ENCODE measurements around the gene DSTYK.

The DSTYK gene

GRCh38 chr1:205256951-205257625 is 45.6 kb upstream of the DSTYK start:
- no peak overlapping the region for H3K4me3 ChIP-seq (ENCODE audit: low read depth, low read length)
- no peak for TF ChIP-seq CTCF (IDR thresholded peaks at IDR 0.05; ENCODE audit: low read depth, low read length)

GRCh38 chr1:205255941-205256780 is 44.7 kb upstream of the DSTYK start:
- H3K4me3 ChIP-seq (ENCODE audit: low read depth, low read length), result no peak overlapping the region
- TF ChIP-seq CTCF (IDR thresholded peaks at IDR 0.05; ENCODE audit: low read depth, low read length), result peak; percentile 94

GRCh38 chr1:205251576-205251975 is 40.1 kb upstream of the DSTYK start:
- no peak overlapping the region for H3K4me3 ChIP-seq (ENCODE audit: low read depth, low read length)
- no peak for TF ChIP-seq CTCF (IDR thresholded peaks at IDR 0.05; ENCODE audit: low read depth, low read length)

- H3K4me3 ChIP-seq (ENCODE audit: low read depth, low read length), result no peak overlapping the region
- TF ChIP-seq CTCF (IDR thresholded peaks at IDR 0.05; ENCODE audit: low read depth, low read length), result no peak
These were observed 39.2 kb upstream of the DSTYK start for GRCh38 chr1:205250699-205251098.

- H3K4me3 ChIP-seq (ENCODE audit: low read depth, low read length), result no peak overlapping the region
- TF ChIP-seq CTCF (IDR thresholded peaks at IDR 0.05; ENCODE audit: low read depth, low read length), result no peak
These were observed 38.1 kb upstream of the DSTYK start for GRCh38 chr1:205249651-205250050.

GRCh38 chr1:205248793-205249601 is 37.5 kb upstream of the DSTYK start:
- H3K4me3 ChIP-seq (ENCODE audit: low read depth, low read length), result no peak overlapping the region
- TF ChIP-seq CTCF (IDR thresholded peaks at IDR 0.05; ENCODE audit: low read depth, low read length), result no peak

Measured in WI38 (cell line).